Muscle layer of duodenum (tissue), 2 donors: Measurements from ENCODE around the gene LHFPL6.

ENCODE experiments used
- H3K27ac ChIP-seq: one replicate; pipeline ENCODE4 v1.7.0; 2013; ENCODE audit warnings: mild to moderate bottlenecking, low read length
- H3K27me3 ChIP-seq: one replicate; pipeline ENCODE4 v1.7.0; 2013; ENCODE audit warnings: low read depth, mild to moderate bottlenecking, control low read depth, low read length
- H3K36me3 ChIP-seq, 2 donors: one replicate each; pipeline ENCODE4 v1.7.0; 2013; ENCODE audit warnings: low read length in 2 of 2, control low read depth in 1 of 2, mild to moderate bottlenecking in 1 of 2; ENCODE audit not compliant: insufficient read depth in 2 of 2, control insufficient read depth in 1 of 2
- H3K4me1 ChIP-seq, 2 donors: one replicate each; pipeline ENCODE4 v1.7.0; 2013; ENCODE audit warnings: low read length in 2 of 2, mild to moderate bottlenecking in 2 of 2, control low read depth in 1 of 2, moderate library complexity in 1 of 2; ENCODE audit not compliant: insufficient read depth in 2 of 2, control insufficient read depth in 1 of 2
- H3K4me3 ChIP-seq, 2 donors: one replicate each; pipeline ENCODE4 v1.7.0; 2013; ENCODE audit warnings: low read length in 2 of 2, low read depth in 1 of 2, mild to moderate bottlenecking in 1 of 2
- H3K9me3 ChIP-seq, 2 donors: one replicate each; pipeline ENCODE4 v1.7.0; 2013; ENCODE audit warnings: low read length in 2 of 2, control low read depth in 1 of 2, mild to moderate bottlenecking in 1 of 2; ENCODE audit not compliant: control insufficient read depth in 1 of 2
- donor health status: healthy.

The LHFPL6 gene

DNA sequence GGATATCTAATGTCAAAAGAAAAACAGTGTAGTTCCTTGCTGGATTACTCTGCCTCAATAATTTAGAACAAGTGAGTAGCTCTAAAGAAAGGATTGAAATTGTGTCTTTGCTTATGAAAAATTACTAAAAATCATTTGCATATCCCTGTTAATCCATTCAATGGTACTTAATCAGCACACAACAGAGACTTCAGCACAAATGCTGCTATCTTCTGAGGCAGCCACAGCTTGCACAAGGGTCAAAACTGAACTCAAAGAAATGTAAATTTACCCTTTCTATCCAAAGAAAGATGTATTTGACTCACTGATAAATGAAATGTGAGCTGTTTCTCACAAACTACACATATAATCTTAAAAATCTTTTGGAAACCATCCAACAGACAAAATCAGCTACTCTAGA lies 116.2 kb downstream of the LHFPL6 start:
- H3K27me3 ChIP-seq = no peaks in the 10 kb centered on the region
- H3K27ac ChIP-seq = no peak overlapping the region
- no peak overlapping the region for H3K4me3 ChIP-seq
- no peaks in the 10 kb centered on the region for H3K4me1 ChIP-seq
- no peaks in the 10 kb centered on the region for H3K36me3 ChIP-seq
- H3K9me3 ChIP-seq = no peaks in the 10 kb centered on the region

DNA sequence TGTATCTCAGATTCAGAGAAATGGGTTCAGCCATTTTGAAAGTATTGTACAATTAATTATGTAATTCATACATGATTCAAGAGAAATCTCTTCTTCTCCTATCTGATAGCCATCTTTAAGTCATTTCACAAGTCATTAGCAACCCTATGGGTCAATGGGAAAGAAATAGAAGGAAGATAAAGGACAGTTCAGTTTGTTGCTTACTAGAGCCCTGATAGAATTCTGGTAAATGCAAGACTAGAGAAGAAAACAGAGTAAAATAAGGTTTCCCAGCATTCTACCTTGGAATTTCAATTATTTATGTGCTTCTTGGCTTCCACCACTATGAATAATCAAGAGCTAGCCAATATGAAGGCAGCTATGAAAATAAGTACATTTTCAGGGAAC lies 117.7 kb downstream of the LHFPL6 start:
- Histone ChIP-seq H3K36me3 (no peaks in the 10 kb centered on the region), H3K27ac (no peak overlapping the region), H3K4me1 (no peaks in the 10 kb centered on the region), H3K4me3 (no peak overlapping the region), H3K9me3 (no peaks in the 10 kb centered on the region), H3K27me3 (no peaks in the 10 kb centered on the region)

GRCh38 chr13:39484506-39485313 lies 118.3 kb downstream of the LHFPL6 start:
- Histone ChIP-seq H3K4me1 (no peaks in the 10 kb centered on the region), H3K27ac (no peak overlapping the region), H3K36me3 (no peaks in the 10 kb centered on the region), H3K27me3 (no peaks in the 10 kb centered on the region), H3K9me3 (no peaks in the 10 kb centered on the region), H3K4me3 (no peak overlapping the region)

GRCh38 chr13:39483326-39483725 lies 119.7 kb downstream of the LHFPL6 start:
- no peaks in the 10 kb centered on the region for H3K9me3 ChIP-seq
- no peaks in the 10 kb centered on the region for H3K4me1 ChIP-seq
- H3K27me3 ChIP-seq = no peaks in the 10 kb centered on the region
- no peak overlapping the region for H3K4me3 ChIP-seq
- no peak overlapping the region for H3K27ac ChIP-seq
- H3K36me3 ChIP-seq = no peaks in the 10 kb centered on the region

GRCh38 chr13:39481491-39481890 lies 121.5 kb downstream of the LHFPL6 start:
- no peaks in the 10 kb centered on the region for H3K36me3 ChIP-seq
- H3K4me3 ChIP-seq = no peak overlapping the region
- H3K27me3 ChIP-seq = no peaks in the 10 kb centered on the region
- no peak overlapping the region for H3K27ac ChIP-seq
- H3K9me3 ChIP-seq = no peaks in the 10 kb centered on the region
- H3K4me1 ChIP-seq = peaks cover 0 to 7% of the 10 kb centered on the region in 2 donors

DNA sequence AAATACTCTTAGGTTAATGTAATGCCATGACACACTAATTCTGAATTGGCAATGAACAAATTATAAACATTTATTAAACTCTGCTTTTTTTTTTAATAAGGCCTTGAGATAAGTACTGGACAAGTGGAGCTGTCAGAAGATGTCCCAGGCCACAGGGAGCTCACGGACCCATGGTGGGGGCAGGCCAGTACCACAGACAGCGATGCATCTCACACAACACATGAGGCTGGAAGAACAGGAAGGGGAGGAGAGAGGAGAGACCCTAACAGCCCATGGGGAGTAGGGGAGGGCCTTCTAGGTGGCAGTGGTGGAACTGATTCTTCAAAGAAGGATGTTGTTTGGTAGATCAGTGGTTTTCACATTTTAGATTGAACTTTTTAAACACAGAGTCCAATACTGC lies 128.4 kb downstream of the LHFPL6 start:
- Histone ChIP-seq H3K4me3 (no peak overlapping the region), H3K4me1 (peaks cover 0 to 7% of the 10 kb centered on the region in 2 donors), H3K9me3 (no peaks in the 10 kb centered on the region), H3K27me3 (no peaks in the 10 kb centered on the region), H3K36me3 (no peaks in the 10 kb centered on the region), H3K27ac (no peak overlapping the region)

DNA sequence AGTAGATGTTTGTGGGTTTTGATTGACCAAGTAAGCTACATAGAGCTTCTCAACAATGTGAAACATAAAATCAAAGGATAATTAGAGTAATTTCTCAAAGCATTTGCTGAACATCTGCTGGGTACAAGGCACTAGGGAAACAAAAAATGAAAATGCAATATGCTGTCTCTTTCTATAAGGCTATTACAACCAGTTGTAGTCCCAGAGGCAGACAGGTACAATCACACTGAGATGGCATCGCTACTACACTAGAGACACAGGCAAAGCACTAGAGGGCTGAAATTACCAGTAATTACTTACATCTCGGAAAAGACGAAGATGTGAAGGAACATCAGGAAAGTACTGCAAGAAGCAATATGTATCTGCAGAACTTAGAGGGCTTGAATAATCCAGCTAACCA lies 133.3 kb downstream of the LHFPL6 start:
- Histone ChIP-seq H3K36me3 (no peaks in the 10 kb centered on the region), H3K27me3 (no peaks in the 10 kb centered on the region), H3K4me1 (no peaks in the 10 kb centered on the region), H3K4me3 (no peak overlapping the region), H3K9me3 (no peaks in the 10 kb centered on the region), H3K27ac (no peak overlapping the region)

GRCh38 chr13:39468306-39468705 lies 134.7 kb downstream of the LHFPL6 start:
- Histone ChIP-seq H3K27me3 (no peaks in the 10 kb centered on the region), H3K9me3 (no peaks in the 10 kb centered on the region), H3K4me3 (no peak overlapping the region), H3K27ac (no peak overlapping the region), H3K4me1 (no peaks in the 10 kb centered on the region), H3K36me3 (no peaks in the 10 kb centered on the region)

DNA sequence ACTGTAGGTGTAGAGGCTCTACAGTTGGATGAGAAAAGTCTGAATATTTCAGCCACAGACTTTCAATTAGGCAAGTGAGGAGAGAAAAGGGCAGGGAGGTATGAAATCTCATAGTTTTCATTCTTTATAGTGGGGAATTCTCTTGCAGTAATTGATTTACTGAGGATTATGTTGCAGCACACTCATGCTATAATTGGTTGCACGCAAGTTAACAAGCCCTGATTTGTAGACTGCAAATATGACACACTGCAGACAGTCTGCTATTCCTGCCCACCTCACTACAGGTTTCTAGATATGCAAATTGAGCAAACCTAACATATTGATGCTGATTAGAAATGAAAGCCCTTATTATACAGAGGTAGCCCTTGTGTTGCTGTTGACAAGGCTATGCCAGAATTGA lies 139.4 kb downstream of the LHFPL6 start:
- H3K27ac ChIP-seq = no peak overlapping the region
- no peaks in the 10 kb centered on the region for H3K36me3 ChIP-seq
- H3K4me1 ChIP-seq = no peaks in the 10 kb centered on the region
- H3K27me3 ChIP-seq = no peaks in the 10 kb centered on the region
- no peak overlapping the region for H3K4me3 ChIP-seq
- H3K9me3 ChIP-seq = no peaks in the 10 kb centered on the region

- H3K4me1 ChIP-seq = no peaks in the 10 kb centered on the region
- H3K36me3 ChIP-seq = no peaks in the 10 kb centered on the region
- H3K9me3 ChIP-seq = no peaks in the 10 kb centered on the region
- H3K27ac ChIP-seq = no peak overlapping the region
- no peaks in the 10 kb centered on the region for H3K27me3 ChIP-seq
- no peak overlapping the region for H3K4me3 ChIP-seq
These were observed 140.1 kb downstream of the LHFPL6 start for GRCh38 chr13:39462906-39463305.

DNA sequence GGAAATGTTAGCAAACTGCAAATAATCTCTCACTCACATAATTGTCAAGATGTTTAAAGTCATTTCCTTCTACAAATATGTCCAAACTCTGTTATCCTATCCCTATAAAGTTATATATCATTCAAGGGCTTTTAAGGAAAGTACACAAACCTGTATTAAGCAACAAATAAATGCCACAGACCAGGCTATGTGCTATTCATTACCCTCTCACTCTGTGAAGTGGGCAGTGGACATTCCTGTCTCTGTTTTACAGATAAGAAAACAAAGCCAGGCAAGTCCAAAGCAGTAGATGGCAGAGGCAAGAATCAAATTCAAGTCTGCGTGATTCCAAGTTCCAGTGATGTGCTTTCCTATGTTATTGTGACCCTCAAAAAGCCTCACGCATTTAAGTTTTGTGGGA lies 140.6 kb downstream of the LHFPL6 start:
- Histone ChIP-seq H3K36me3 (no peaks in the 10 kb centered on the region), H3K27ac (no peak overlapping the region), H3K4me3 (no peak overlapping the region), H3K9me3 (no peaks in the 10 kb centered on the region), H3K4me1 (no peaks in the 10 kb centered on the region), H3K27me3 (no peaks in the 10 kb centered on the region)

DNA sequence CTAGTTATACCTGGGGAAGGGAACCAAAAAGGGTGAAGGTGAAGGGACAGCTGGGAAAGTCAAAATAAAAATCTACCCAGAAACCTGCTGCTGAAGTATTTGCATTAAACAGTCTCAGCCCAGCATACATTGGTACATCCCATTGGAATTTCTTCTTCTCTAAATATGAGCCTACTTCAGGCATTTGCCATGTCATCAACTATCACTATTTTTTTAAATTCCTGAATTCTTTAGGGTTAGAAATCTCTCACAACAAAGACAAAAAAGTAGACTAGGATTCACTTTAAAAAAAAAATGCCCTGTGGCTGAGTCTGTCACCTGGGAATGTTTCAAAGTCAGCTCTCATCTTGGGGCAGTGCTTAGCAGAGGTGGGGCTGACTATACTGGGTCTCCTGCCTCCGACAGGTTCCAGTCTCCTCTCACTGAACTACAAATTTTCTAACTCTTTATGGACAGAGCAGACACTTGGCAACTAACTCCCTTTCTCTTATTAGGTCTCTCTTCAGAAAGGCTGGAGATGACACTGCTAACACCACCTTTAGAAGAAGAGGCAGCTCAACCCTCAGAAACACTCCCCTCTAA lies 141.2 kb downstream of the LHFPL6 start:
- no peak overlapping the region for H3K27ac ChIP-seq
- H3K9me3 ChIP-seq = peaks cover 0 to 4% of the 10 kb centered on the region in 2 donors
- H3K27me3 ChIP-seq = no peaks in the 10 kb centered on the region
- no peaks in the 10 kb centered on the region for H3K36me3 ChIP-seq
- H3K4me3 ChIP-seq = no peak overlapping the region
- H3K4me1 ChIP-seq = no peaks in the 10 kb centered on the region
